OCI-LY3 (cell line): ENCODE data around the gene POU2F2.

Experiments used
- H2AFZ ChIP-seq: fragments of 200-600, 300-600 bp; shearing (Covaris generic); 2 replicates; pipeline ENCODE4 v1.6.0; 2014; ENCODE audit warnings: antibody characterized with exemption, low read depth, low read length
- H3K27ac ChIP-seq: fragments of 200-600, 300-600 bp; sonication (generic); 2 replicates; pipeline ENCODE4 v1.5.1; 2014; ENCODE audit warnings: mild to moderate bottlenecking, low read length, moderate library complexity, mixed read lengths
- H3K27me3 ChIP-seq: fragments of 200-600, 300-600 bp; sonication (generic); 2 replicates; pipeline ENCODE4 v1.6.1; 2014; ENCODE audit warnings: low read depth, low read length, mixed read lengths
- H3K36me3 ChIP-seq: fragments of 200-600, 300-600 bp; sonication (generic); replicated peaks from 2 replicates; pipeline ENCODE3; 2014; ENCODE audit warnings: low read depth, low read length, mixed read lengths
- H3K4me1 ChIP-seq: fragments of 300-600, 200-600 bp; sonication (generic); 2 replicates; pipeline ENCODE4 v1.6.1; 2014; ENCODE audit warnings: low read length, mixed read lengths
- H3K4me2 ChIP-seq: fragments of 200-600, 300-600 bp; sonication (generic); 2 replicates; pipeline ENCODE4 v1.6.1; 2014; ENCODE audit warnings: low read length, mixed read lengths
- H3K4me3 ChIP-seq: fragments of 300-600, 200-600 bp; sonication (generic); 2 replicates; pipeline ENCODE4 v1.5.1; 2014; ENCODE audit warnings: antibody characterized with exemption, mild to moderate bottlenecking, low read length, moderate library complexity
- H3K79me2 ChIP-seq: fragments of 300-600, 200-600 bp; shearing (Covaris generic); 2 replicates; pipeline ENCODE4 v1.6.1; 2014; ENCODE audit warnings: mild to moderate bottlenecking, low read length, mixed read lengths
- H3K9ac ChIP-seq: fragments of 300-600, 200-600 bp; shearing (Covaris generic); 2 replicates; pipeline ENCODE4 v1.6.0; 2014; ENCODE audit warnings: mild to moderate bottlenecking, low read length, moderate library complexity
- H3K9me3 ChIP-seq: fragments of 200-600, 300-600 bp; shearing (Covaris generic); 2 replicates; pipeline ENCODE4 v1.6.1; 2014; ENCODE audit warnings: low read length, mixed read lengths; ENCODE audit not compliant: insufficient read depth
- H4K20me1 ChIP-seq: fragments of 200-600, 300-600 bp; sonication (generic); 2 replicates; pipeline ENCODE4 v1.6.1; 2016; ENCODE audit warnings: low read length, mixed read lengths; ENCODE audit not compliant: insufficient read depth
- EZH2phosphoT487 ChIP-seq: fragments of 200-600 bp; shearing (Covaris generic); IDR thresholded peaks from 2 replicates; pipeline ENCODE4 v1.6.1; 2018; ENCODE audit warnings: antibody characterized with exemption, mixed run types, low read depth
- TF ChIP-seq, protein P1 (sequence below): fragments of 200-600, 300-600 bp; sonication (generic); IDR thresholded peaks from 2 replicates; pipeline ENCODE4 v1.5.1; 2014; ENCODE audit warnings: antibody characterized with exemption, low read length, low read depth

Gene POU2F2

DNA sequence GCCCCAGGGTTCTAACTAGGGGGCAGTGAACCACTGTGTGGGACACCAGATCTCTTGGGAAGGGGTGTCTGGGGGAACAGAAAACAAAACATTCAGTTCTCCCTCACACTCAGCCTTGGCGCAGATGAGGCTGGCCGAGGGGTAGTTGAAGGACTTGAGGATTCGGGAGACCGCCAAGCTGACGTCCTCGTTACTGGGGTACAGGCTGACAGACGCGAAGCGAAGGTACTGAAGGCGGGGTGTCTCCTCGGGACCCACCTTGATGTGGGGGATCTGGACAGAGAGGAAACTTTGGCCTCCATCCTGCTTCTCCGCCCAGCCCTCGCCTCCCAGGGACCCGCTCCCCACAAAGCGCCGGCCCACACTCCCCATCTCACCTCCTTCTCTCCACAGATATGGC is 69.9 kb downstream of the POU2F2 start:
- TF ChIP-seq, protein P1, sequence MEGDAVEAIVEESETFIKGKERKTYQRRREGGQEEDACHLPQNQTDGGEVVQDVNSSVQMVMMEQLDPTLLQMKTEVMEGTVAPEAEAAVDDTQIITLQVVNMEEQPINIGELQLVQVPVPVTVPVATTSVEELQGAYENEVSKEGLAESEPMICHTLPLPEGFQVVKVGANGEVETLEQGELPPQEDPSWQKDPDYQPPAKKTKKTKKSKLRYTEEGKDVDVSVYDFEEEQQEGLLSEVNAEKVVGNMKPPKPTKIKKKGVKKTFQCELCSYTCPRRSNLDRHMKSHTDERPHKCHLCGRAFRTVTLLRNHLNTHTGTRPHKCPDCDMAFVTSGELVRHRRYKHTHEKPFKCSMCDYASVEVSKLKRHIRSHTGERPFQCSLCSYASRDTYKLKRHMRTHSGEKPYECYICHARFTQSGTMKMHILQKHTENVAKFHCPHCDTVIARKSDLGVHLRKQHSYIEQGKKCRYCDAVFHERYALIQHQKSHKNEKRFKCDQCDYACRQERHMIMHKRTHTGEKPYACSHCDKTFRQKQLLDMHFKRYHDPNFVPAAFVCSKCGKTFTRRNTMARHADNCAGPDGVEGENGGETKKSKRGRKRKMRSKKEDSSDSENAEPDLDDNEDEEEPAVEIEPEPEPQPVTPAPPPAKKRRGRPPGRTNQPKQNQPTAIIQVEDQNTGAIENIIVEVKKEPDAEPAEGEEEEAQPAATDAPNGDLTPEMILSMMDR = no peak
- Histone ChIP-seq H3K9me3 (no peaks in the 10 kb centered on the region), H2AFZ (no peak overlapping the region), H3K4me3 (no peak overlapping the region), H3K36me3 (no peaks in the 10 kb centered on the region), H3K9ac (no peak overlapping the region), H3K27me3 (peaks cover 10% of the 10 kb centered on the region), H3K4me1 (no peaks in the 10 kb centered on the region), H3K4me2 (no peak overlapping the region), H3K27ac (no peak overlapping the region), H3K79me2 (no peaks in the 10 kb centered on the region), H4K20me1 (no peaks in the 10 kb centered on the region)

DNA sequence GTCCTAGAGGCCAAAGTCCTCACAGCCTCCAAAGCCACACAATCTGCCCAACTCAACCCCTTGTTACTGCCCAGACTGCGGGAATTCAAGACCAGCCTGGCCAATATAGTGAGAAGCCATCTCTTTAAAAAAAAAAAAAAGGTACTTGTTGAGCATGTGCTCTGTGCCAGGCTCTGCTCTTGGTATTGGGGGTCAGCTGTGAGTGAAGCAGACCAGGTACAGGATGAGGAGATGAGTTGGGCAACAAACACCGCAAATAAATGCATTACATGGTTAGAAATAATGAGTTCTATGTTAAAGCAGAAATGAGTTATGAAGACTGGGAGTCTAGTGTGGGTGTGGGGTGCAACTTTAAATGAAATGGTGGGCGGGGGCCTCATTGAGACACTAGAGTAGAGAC is 72.1 kb downstream of the POU2F2 start:
- TF ChIP-seq, protein P1 = no peak
- no peak for TF ChIP-seq EZH2phosphoT487
- Histone ChIP-seq H3K9me3 (no peaks in the 10 kb centered on the region), H2AFZ (no peak overlapping the region), H3K4me1 (no peaks in the 10 kb centered on the region), H3K9ac (no peak overlapping the region), H4K20me1 (no peaks in the 10 kb centered on the region), H3K36me3 (no peaks in the 10 kb centered on the region), H3K4me2 (no peak overlapping the region), H3K4me3 (no peak overlapping the region), H3K27me3 (no peaks in the 10 kb centered on the region), H3K79me2 (no peaks in the 10 kb centered on the region), H3K27ac (no peak overlapping the region)

DNA sequence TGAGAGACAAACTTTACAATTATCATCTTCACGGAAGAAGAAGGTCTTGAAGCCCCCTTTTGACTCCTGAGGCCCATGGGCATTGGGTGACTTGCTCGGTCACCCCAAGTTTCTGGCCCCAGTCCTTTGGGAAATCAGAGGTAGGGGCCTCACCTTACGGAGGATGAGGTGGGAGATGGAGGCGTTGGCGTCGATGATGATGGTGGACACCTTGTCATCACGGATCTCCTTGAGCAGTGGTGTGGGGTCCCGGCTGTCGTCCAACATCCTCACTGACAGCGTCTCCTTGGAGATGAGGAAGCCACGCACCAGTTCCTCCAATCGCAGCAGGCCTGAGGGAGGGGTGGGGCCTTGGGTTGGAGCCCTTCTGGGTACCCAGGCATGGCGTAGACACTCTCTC is 73.0 kb downstream of the POU2F2 start:
- Histone ChIP-seq H3K4me3 (no peak overlapping the region), H3K4me1 (no peaks in the 10 kb centered on the region), H3K9me3 (no peaks in the 10 kb centered on the region), H3K79me2 (no peaks in the 10 kb centered on the region), H3K27ac (no peak overlapping the region), H3K27me3 (0 out of 2 replicates have a peak, but pooled peaks cover 2% of the 10 kb centered on the region), H2AFZ (no peak overlapping the region), H3K36me3 (no peaks in the 10 kb centered on the region), H3K9ac (no peak overlapping the region), H3K4me2 (no peak overlapping the region), H4K20me1 (no peaks in the 10 kb centered on the region)
- TF ChIP-seq, protein P1 = no peak
- TF ChIP-seq EZH2phosphoT487 = no peak

DNA sequence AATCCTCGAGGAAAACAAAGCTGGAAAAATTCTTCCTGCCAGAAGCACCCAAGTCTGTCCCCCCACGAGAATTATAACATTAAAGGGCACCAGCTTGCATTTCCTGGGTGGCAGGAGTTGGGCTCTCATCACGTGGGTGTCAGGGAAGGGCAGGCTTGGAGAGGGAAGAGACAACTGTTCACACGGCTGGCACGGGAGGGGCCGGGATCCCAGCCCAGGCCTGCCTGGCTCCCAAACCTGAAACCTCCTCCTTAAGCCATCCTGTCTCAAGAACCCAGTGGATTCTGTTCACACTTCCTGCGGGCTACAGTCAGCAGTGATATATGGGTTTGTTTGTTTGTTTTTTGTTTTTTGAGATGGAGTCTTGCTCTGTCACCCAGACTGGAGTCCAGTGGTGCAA is 74.4 kb downstream of the POU2F2 start:
- H3K4me3 ChIP-seq = no peak overlapping the region
- no peaks in the 10 kb centered on the region for H3K79me2 ChIP-seq
- H3K4me1 ChIP-seq = no peaks in the 10 kb centered on the region
- H3K27ac ChIP-seq = no peak overlapping the region
- H3K27me3 ChIP-seq = 0 out of 2 replicates have a peak, but pooled peaks cover 2% of the 10 kb centered on the region
- H3K9me3 ChIP-seq = no peaks in the 10 kb centered on the region
- H3K4me2 ChIP-seq = no peak overlapping the region
- H2AFZ ChIP-seq = no peak overlapping the region
- no peak overlapping the region for H3K9ac ChIP-seq
- no peaks in the 10 kb centered on the region for H3K36me3 ChIP-seq
- H4K20me1 ChIP-seq = no peaks in the 10 kb centered on the region
- no peak for TF ChIP-seq EZH2phosphoT487
- TF ChIP-seq, protein P1 = no peak
